ENCODE results near the gene DOCK7. TPM values are rescaled to one million over a fixed set of nuclear protein-coding genes. Genes with fewer than 3 reads are reported as not detected.

The DOCK7 gene
- total RNA-seq, 2 experiments from 2014 or later, result 6.0 to 7.9 TPM

- Mint-ChIP-seq H3K4me1 (ENCODE audit: low read depth) (no peaks in the 10 kb centered on the region), H3K27ac (no peak overlapping the region), H3K27me3 (no peaks in the 10 kb centered on the region), H3K9me3 (no peaks in the 10 kb centered on the region), H3K4me3 (no peak overlapping the region), H3K36me3 (ENCODE audit: low read depth) (peaks cover 3% of the 10 kb centered on the region)
- Histone ChIP-seq H3K4me1 (ENCODE audit: insufficient read depth, low read length) (no peaks in the 10 kb centered on the region), H3K27me3 (ENCODE audit: control insufficient read depth in 1 of 2, insufficient read depth in 2 of 2, low read length in 2 of 2) (no peaks in the 10 kb centered on the region), H3K9me3 (ENCODE audit: control insufficient read depth in 1 of 2, insufficient read depth in 1 of 2, low read length in 2 of 2) (no peaks in the 10 kb centered on the region), H3K36me3 (ENCODE audit: insufficient read depth, low read length) (no peaks in the 10 kb centered on the region), H3K4me3 (ENCODE audit: low read length) (no peak overlapping the region), H3K27ac (ENCODE audit: low read depth in 1 of 2, low read length in 2 of 2) (no peak overlapping the region)
- ChIA-PET CTCF (no interaction called here), POLR2A (no interaction called here)
- TF ChIP-seq, protein P1, sequence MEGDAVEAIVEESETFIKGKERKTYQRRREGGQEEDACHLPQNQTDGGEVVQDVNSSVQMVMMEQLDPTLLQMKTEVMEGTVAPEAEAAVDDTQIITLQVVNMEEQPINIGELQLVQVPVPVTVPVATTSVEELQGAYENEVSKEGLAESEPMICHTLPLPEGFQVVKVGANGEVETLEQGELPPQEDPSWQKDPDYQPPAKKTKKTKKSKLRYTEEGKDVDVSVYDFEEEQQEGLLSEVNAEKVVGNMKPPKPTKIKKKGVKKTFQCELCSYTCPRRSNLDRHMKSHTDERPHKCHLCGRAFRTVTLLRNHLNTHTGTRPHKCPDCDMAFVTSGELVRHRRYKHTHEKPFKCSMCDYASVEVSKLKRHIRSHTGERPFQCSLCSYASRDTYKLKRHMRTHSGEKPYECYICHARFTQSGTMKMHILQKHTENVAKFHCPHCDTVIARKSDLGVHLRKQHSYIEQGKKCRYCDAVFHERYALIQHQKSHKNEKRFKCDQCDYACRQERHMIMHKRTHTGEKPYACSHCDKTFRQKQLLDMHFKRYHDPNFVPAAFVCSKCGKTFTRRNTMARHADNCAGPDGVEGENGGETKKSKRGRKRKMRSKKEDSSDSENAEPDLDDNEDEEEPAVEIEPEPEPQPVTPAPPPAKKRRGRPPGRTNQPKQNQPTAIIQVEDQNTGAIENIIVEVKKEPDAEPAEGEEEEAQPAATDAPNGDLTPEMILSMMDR (IDR thresholded peaks at IDR 0.05), result no peak
- no peak for DNase-seq
- intact Hi-C loops (cut with DNase I, micrococcal nuclease), result no loop called here
- ATAC-seq (ENCODE audit: poor library complexity), result no peak
Measured at GRCh38 chr1:62590970-62591368, 97.2 kb downstream of the DOCK7 start.

DNA sequence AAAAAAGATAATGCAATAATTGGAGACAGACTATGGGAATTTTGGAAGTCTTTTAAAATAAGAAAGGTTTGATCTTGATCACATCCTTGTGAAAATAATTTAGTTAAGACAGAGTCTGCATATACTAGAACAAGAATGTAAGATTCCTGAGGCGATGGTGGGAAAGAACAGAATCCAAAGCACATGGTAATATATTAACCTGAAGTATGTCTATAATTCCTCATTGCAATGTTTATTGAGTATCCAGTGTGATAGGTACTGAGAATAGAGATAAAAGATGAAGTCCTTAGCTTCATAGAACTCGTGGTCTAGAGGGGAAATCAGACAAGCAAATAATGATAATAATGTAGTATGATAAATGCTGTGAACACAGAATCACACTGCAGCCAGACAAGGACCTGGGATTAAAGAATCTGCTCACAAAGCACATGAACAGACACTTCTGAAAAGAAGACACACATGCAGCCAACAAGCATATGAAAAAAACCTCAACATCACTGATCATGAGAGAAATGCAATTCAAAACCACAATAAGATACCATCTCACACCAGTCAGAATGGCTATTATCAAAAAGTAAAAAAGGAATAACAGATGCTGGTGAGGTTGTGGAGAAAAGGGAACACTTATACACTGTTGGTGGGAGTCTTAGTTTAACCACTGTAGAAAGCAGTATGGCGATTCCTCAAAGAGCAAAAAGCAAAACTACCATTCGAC is 97.8 kb downstream of the DOCK7 start:
- ChIA-PET CTCF (no interaction called here), POLR2A (no interaction called here)
- intact Hi-C loops (cut with DNase I, micrococcal nuclease), result no loop called here
- Histone ChIP-seq H3K36me3 (ENCODE audit: insufficient read depth, low read length) (no peaks in the 10 kb centered on the region), H3K27ac (ENCODE audit: low read depth in 1 of 2, low read length in 2 of 2) (no peak overlapping the region), H3K27me3 (ENCODE audit: control insufficient read depth in 1 of 2, insufficient read depth in 2 of 2, low read length in 2 of 2) (no peaks in the 10 kb centered on the region), H3K4me3 (ENCODE audit: low read length) (no peak overlapping the region), H3K9me3 (ENCODE audit: control insufficient read depth in 1 of 2, insufficient read depth in 1 of 2, low read length in 2 of 2) (no peaks in the 10 kb centered on the region), H3K4me1 (ENCODE audit: insufficient read depth, low read length) (no peaks in the 10 kb centered on the region)
- TF ChIP-seq, protein P1 (IDR thresholded peaks at IDR 0.05), result no peak
- Mint-ChIP-seq H3K4me3 (no peak overlapping the region), H3K4me1 (ENCODE audit: low read depth) (no peaks in the 10 kb centered on the region), H3K9me3 (no peaks in the 10 kb centered on the region), H3K36me3 (ENCODE audit: low read depth) (peaks cover 9% of the 10 kb centered on the region), H3K27ac (no peak overlapping the region), H3K27me3 (no peaks in the 10 kb centered on the region)
- DNase-seq (no peak), ATAC-seq (ENCODE audit: poor library complexity) (no peak)

DNA sequence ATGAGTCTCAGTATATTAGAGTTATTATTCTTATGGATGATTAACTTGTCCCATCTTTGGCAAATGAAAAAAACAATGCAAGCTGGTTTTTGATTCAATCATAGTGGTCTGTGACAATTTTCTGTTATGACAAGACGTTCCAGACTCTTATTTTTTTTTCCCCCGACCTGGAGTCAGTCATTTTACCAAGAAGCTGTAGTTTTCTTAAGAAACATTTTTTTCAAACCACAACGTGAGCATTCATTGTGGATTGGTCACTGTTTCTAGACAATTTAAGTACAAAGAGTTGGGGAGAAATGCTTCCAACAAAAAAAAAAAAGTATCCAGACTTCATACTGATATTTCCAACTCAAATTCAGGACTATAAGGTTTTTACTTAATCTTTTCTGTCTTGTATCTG is 98.9 kb downstream of the DOCK7 start:
- no peak overlapping the region for H3K27ac Mint-ChIP-seq
- ChIA-PET CTCF (no interaction called here), POLR2A (no interaction called here)

More for the DNA sequence above, 98.9 kb downstream of the DOCK7 start:
- Histone ChIP-seq H3K9me3 (ENCODE audit: control insufficient read depth in 1 of 2, insufficient read depth in 1 of 2, low read length in 2 of 2) (no peaks in the 10 kb centered on the region), H3K4me3 (ENCODE audit: low read length) (no peak overlapping the region), H3K36me3 (ENCODE audit: insufficient read depth, low read length) (no peaks in the 10 kb centered on the region), H3K27me3 (ENCODE audit: control insufficient read depth in 1 of 2, insufficient read depth in 2 of 2, low read length in 2 of 2) (no peaks in the 10 kb centered on the region), H3K4me1 (ENCODE audit: insufficient read depth, low read length) (no peaks in the 10 kb centered on the region), H3K27ac (ENCODE audit: low read depth in 1 of 2, low read length in 2 of 2) (no peak overlapping the region)
- H3K36me3 Mint-ChIP-seq (ENCODE audit: low read depth), result peaks cover 12% of the 10 kb centered on the region
- TF ChIP-seq, protein P1 (IDR thresholded peaks at IDR 0.05), result no peak
- ATAC-seq (ENCODE audit: poor library complexity) (no peak), DNase-seq (no peak)
- intact Hi-C loops (cut with DNase I, micrococcal nuclease), result no loop called here
- no peaks in the 10 kb centered on the region for H3K4me1 Mint-ChIP-seq (ENCODE audit: low read depth)
- H3K9me3 Mint-ChIP-seq, result no peaks in the 10 kb centered on the region
- H3K27me3 Mint-ChIP-seq, result no peaks in the 10 kb centered on the region
- no peak overlapping the region for H3K4me3 Mint-ChIP-seq
